Fibroblast of lung (primary cell): ENCODE measurements around the gene ECPAS. TPM values are rescaled to one million over a fixed set of nuclear protein-coding genes. Genes with fewer than 3 reads are reported as not detected.
A peak's percentile ranks its signal among the peaks of the same experiment; 100 is the strongest.

ENCODE experiments used
- DNase-seq, 2 donors: peaks; one replicate each; pipeline versions ENCODE4 v3.0.0 to v3.0.0-alpha.2; 2010; ENCODE audit warnings: low read depth in 2 of 2
- H2AFZ ChIP-seq: 2 replicates; pipeline ENCODE4 v1.5.1; 2012; ENCODE audit warnings: low read length, control low read depth, inconsistent platforms
- H3K27ac ChIP-seq: 2 replicates; pipeline ENCODE4 v1.5.1; 2011; ENCODE audit warnings: low read length, control low read depth; ENCODE audit not compliant: insufficient read depth
- H3K27me3 ChIP-seq: 2 replicates; pipeline ENCODE4 v1.5.1; 2011; ENCODE audit warnings: mild to moderate bottlenecking, low read length; ENCODE audit not compliant: control insufficient read depth, insufficient read depth
- H3K36me3 ChIP-seq: 2 replicates; pipeline ENCODE4 v1.5.1; 2011; ENCODE audit warnings: low read length; ENCODE audit not compliant: control insufficient read depth, insufficient read depth
- H3K4me1 ChIP-seq: 2 replicates; pipeline ENCODE4 v1.5.1; 2011; ENCODE audit warnings: low read length; ENCODE audit not compliant: control insufficient read depth, insufficient read depth; ENCODE audit errors: extremely low read depth
- H3K4me2 ChIP-seq: 2 replicates; pipeline ENCODE4 v1.5.1; 2011; ENCODE audit warnings: low read length, control low read depth; ENCODE audit not compliant: insufficient read depth; ENCODE audit errors: extremely low read depth
- H3K4me3 ChIP-seq, 4 experiments: fragments of 200-600 bp in 1 of 4; sonication (generic) in 1 of 4; replicated peaks in 1 of 4; 2 replicates each; pipeline ENCODE4 v1.5.1; 2011 to 2016; ENCODE audit warnings: low read length in 4 of 4, low read depth in 3 of 4, mild to moderate bottlenecking in 3 of 4, control low read depth in 2 of 4, inconsistent platforms in 1 of 4, mixed read lengths in 1 of 4; ENCODE audit not compliant: insufficient read depth in 1 of 4; ENCODE audit errors: control extremely low read depth in 1 of 4
- H3K79me2 ChIP-seq: 2 replicates; pipeline ENCODE4 v1.5.1; 2012; ENCODE audit warnings: mild to moderate bottlenecking, low read length, inconsistent platforms; ENCODE audit not compliant: control insufficient read depth, insufficient read depth
- H3K9ac ChIP-seq: 2 replicates; pipeline ENCODE4 v1.5.1; 2011; ENCODE audit warnings: mild to moderate bottlenecking, low read length, control low read depth; ENCODE audit not compliant: insufficient read depth
- H3K9me3 ChIP-seq: 2 replicates; pipeline ENCODE4 v1.5.1; 2012; ENCODE audit warnings: low read depth, low read length; ENCODE audit not compliant: control insufficient read depth, insufficient read depth
- H4K20me1 ChIP-seq: 2 replicates; pipeline ENCODE4 v1.5.1; 2011; ENCODE audit warnings: low read length; ENCODE audit not compliant: control insufficient read depth, insufficient read depth; ENCODE audit errors: extremely low read depth
- CTCF ChIP-seq, 2 donors: IDR thresholded peaks in 1 of 2; conservative IDR thresholded peaks in 1 of 2; 1 replicate in 1 of 2; 2 replicates in 1 of 2; pipeline ENCODE4 v1.5.1; 2011 to 2012; ENCODE audit warnings: low read length in 2 of 2, control low read depth in 1 of 2, inconsistent platforms in 1 of 2, low read depth in 1 of 2, mild to moderate bottlenecking in 1 of 2
- EZH2 ChIP-seq: IDR thresholded peaks from 2 replicates; pipeline ENCODE4 v1.5.1; 2012; ENCODE audit warnings: low read length, control low read depth, mild to moderate bottlenecking; ENCODE audit errors: missing control alignments
- polyA plus RNA-seq, 2 donors: library from polyadenylated mRNA; depleted of rRNA in 1 of 2; stranded (reverse) in 1 of 2; unstranded in 1 of 2; fragments of >200 nt; gene quantifications; 2 replicates each; pipeline ENCODE4 v1.2.1, GENCODE V29; 2011 to 2012; ENCODE audit warnings: missing spikeins in 1 of 2
- total RNA-seq: library from RNA; depleted of rRNA; stranded (reverse); fragments of >200 nt; gene quantifications from 2 replicates; pipeline ENCODE4 v1.2.1, GENCODE V29; 2014

Gene ECPAS
- total and polyA plus RNA-seq, 2 donors (not counting 1 experiment from before 2014, with no cell fraction given): 42.9 to 140 TPM

- peak in 1 of 2 donors; percentile 42 for DNase-seq
- peaks cover 84% of the 10 kb centered on the region for H3K79me2 ChIP-seq
- no peak overlapping the region for H3K4me2 ChIP-seq
- H3K27me3 ChIP-seq: no peaks in the 10 kb centered on the region
- H3K9ac ChIP-seq: no peak overlapping the region
- H3K4me1 ChIP-seq: no peaks in the 10 kb centered on the region
- no peak overlapping the region for H3K27ac ChIP-seq
- no peaks in the 10 kb centered on the region for H3K36me3 ChIP-seq
- H2AFZ ChIP-seq: no peak overlapping the region
- no peaks in the 10 kb centered on the region for H4K20me1 ChIP-seq
- TF ChIP-seq CTCF (conservative IDR thresholded peaks at IDR 0.05 in 1 of 2, IDR thresholded peaks at IDR 0.05 in 1 of 2; ENCODE audit: low read depth in 1 of 2, low read length in 2 of 2) (no peak), EZH2 (no peak)
- no peak overlapping the region for H3K4me3 ChIP-seq
- H3K9me3 ChIP-seq: no peaks in the 10 kb centered on the region
These were observed 25.8 kb downstream of the ECPAS start for GRCh38 chr9:111458139-111459009.

- H3K27me3 ChIP-seq: no peaks in the 10 kb centered on the region
- peaks cover 81% of the 10 kb centered on the region for H3K79me2 ChIP-seq
- H3K36me3 ChIP-seq: no peaks in the 10 kb centered on the region
- TF ChIP-seq CTCF (conservative IDR thresholded peaks at IDR 0.05 in 1 of 2, IDR thresholded peaks at IDR 0.05 in 1 of 2; ENCODE audit: low read depth in 1 of 2, low read length in 2 of 2): no peak
- no peak for TF ChIP-seq EZH2
- H3K27ac ChIP-seq: no peak overlapping the region
- H3K4me1 ChIP-seq: no peaks in the 10 kb centered on the region
- H3K9me3 ChIP-seq: no peaks in the 10 kb centered on the region
- H3K4me3 ChIP-seq: no peak overlapping the region
- DNase-seq: peak in 1 of 2 donors; percentile 28
- no peak overlapping the region for H2AFZ ChIP-seq
- H3K4me2 ChIP-seq: no peak overlapping the region
- no peaks in the 10 kb centered on the region for H4K20me1 ChIP-seq
- no peak overlapping the region for H3K9ac ChIP-seq
These were observed 27.7 kb downstream of the ECPAS start for GRCh38 chr9:111456529-111456928.

GRCh38 chr9:111455638-111456037, 28.5 kb downstream of the ECPAS start:
- H3K27ac ChIP-seq: no peak overlapping the region
- no peak overlapping the region for H2AFZ ChIP-seq
- no peaks in the 10 kb centered on the region for H3K9me3 ChIP-seq
- no peak for TF ChIP-seq CTCF (conservative IDR thresholded peaks at IDR 0.05 in 1 of 2, IDR thresholded peaks at IDR 0.05 in 1 of 2; ENCODE audit: low read depth in 1 of 2, low read length in 2 of 2)
- no peak for TF ChIP-seq EZH2
- no peak overlapping the region for H3K4me3 ChIP-seq
- no peaks in the 10 kb centered on the region for H4K20me1 ChIP-seq
- H3K79me2 ChIP-seq: peaks cover 74% of the 10 kb centered on the region
- no peaks in the 10 kb centered on the region for H3K27me3 ChIP-seq
- no peak for DNase-seq
- no peaks in the 10 kb centered on the region for H3K4me1 ChIP-seq
- H3K9ac ChIP-seq: no peak overlapping the region
- no peaks in the 10 kb centered on the region for H3K36me3 ChIP-seq
- H3K4me2 ChIP-seq: no peak overlapping the region
